ENCODE measurements around the gene PCDHA4.
A peak's percentile ranks its signal among the peaks of the same experiment; 100 is the strongest.
"Not testable (repeated sequence)": the region's sequence is repeated elsewhere in the genome, so short reads cannot be mapped to it uniquely, and the experiment has no call there.

Gene PCDHA4

GRCh38 chr5:140821375-140822280, 14.8 kb downstream of the PCDHA4 start, which contains the start of gene PCDHA5:
TSS of gene PCDHA5 (plus strand) at chr5:140821613.
- no peak for DNase-seq (ENCODE audit: low spot score)

GRCh38 chr5:140822281-140822629, 15.4 kb downstream of the PCDHA4 start:
- DNase-seq (ENCODE audit: low spot score): no peak

GRCh38 chr5:140822969-140823368, 16.1 kb downstream of the PCDHA4 start:
- not testable (repeated sequence) for DNase-seq (ENCODE audit: low spot score)

DNA sequence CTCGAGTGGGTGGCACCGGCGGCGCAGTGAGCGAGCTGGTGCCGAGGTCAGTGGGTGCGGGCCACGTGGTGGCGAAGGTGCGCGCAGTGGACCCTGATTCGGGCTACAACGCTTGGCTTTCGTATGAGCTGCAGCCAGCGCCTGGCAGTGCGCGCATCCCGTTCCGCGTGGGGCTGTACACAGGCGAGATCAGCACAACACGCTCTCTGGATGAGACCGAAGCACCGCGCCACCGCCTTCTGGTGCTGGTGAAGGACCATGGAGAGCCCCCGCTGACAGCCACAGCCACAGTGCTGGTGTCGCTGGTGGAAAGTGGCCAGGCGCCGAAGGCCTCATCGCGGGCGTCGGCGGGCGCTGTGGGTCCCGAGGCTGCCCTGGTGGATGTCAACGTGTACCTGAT, 16.6 kb downstream of the PCDHA4 start:
- DNase-seq (ENCODE audit: low spot score): no peak

DNA sequence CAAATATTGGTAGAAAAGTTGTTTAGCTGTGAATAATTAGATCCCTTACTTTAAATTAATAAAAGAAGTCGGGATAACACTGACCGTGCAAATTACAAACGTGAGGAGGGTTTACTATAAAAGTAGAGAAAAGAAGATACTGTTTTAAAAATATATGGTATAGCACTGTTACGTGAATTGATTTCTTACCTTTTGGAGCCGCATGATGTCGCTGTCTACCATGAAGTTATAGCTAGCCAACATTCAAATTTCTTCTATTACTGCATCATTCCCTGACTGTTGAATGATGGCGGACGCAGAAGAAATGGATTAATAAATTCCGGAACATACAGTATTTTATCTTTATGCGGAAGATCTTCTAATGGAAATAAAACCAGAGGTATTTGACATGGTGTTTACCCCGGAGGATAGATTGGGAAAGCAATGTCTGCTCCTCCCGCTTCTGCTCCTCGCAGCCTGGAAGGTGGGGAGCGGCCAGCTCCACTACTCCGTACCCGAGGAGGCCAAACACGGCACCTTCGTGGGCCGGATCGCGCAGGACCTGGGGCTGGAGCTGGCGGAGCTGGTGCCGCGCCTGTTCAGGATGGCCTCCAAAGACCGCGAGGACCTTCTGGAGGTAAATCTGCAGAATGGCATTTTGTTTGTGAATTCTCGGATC, 21.0 kb downstream of the PCDHA4 start, which contains the start of gene PCDHA6:
PCDHA6 (plus strand) TSS at position 257 of the 658 bp plus-strand sequence; CDS start at position 389, 132 bp downstream.
- no peak for DNase-seq (ENCODE audit: low spot score)

DNA sequence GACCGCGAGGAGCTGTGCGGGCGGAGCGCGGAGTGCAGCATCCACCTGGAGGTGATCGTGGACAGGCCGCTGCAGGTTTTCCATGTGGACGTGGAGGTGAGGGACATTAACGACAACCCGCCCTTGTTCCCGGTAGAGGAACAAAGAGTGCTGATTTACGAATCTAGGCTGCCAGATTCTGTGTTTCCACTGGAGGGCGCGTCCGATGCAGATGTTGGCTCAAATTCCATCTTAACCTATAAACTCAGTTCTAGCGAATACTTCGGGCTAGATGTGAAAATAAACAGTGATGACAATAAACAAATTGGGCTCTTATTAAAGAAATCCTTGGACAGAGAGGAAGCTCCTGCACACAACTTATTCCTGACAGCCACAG, 21.5 kb downstream of the PCDHA4 start:
- no peak for DNase-seq (ENCODE audit: low spot score)

- DNase-seq (ENCODE audit: low spot score): not testable (repeated sequence)
Observed at GRCh38 chr5:140829511-140830501, 22.9 kb downstream of the PCDHA4 start.

DNA sequence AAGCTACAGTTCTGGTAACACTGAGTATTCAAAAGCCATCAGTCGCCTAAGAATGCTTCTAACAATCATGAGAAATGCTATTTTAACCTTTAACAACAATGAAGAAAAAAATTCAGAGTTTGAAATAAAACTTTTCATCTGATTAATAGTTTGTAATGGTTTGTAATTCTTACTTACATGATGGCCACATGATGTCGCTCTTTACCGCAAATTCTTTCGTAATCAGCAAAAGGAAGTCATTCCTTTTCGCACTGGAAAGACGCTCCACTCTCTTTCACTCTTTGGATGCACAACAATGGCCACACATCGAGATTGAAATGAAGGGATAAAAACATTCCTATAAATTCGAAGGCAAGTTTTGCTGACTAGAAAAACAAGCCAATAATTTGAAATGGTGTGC, 27.1 kb downstream of the PCDHA4 start, which contains the start of gene PCDHA7:
PCDHA7 (plus strand) TSS at position 277 of the 400 bp plus-strand sequence; CDS start at position 392, 115 bp downstream.
- DNase-seq (ENCODE audit: low spot score): peak; percentile 23

GRCh38 chr5:140834439-140835008, 27.7 kb downstream of the PCDHA4 start:
- DNase-seq (ENCODE audit: low spot score): not testable (repeated sequence)

GRCh38 chr5:140835622-140836510, 29.0 kb downstream of the PCDHA4 start:
- no peak for DNase-seq (ENCODE audit: low spot score)

- DNase-seq (ENCODE audit: low spot score): no peak
Observed at GRCh38 chr5:140840978-140841962, 34.4 kb downstream of the PCDHA4 start, which contains the start of gene PCDHA8. TSS of gene PCDHA8 (plus strand) at chr5:140841187. CDS start at chr5:140841322, 135 bp downstream.

DNA sequence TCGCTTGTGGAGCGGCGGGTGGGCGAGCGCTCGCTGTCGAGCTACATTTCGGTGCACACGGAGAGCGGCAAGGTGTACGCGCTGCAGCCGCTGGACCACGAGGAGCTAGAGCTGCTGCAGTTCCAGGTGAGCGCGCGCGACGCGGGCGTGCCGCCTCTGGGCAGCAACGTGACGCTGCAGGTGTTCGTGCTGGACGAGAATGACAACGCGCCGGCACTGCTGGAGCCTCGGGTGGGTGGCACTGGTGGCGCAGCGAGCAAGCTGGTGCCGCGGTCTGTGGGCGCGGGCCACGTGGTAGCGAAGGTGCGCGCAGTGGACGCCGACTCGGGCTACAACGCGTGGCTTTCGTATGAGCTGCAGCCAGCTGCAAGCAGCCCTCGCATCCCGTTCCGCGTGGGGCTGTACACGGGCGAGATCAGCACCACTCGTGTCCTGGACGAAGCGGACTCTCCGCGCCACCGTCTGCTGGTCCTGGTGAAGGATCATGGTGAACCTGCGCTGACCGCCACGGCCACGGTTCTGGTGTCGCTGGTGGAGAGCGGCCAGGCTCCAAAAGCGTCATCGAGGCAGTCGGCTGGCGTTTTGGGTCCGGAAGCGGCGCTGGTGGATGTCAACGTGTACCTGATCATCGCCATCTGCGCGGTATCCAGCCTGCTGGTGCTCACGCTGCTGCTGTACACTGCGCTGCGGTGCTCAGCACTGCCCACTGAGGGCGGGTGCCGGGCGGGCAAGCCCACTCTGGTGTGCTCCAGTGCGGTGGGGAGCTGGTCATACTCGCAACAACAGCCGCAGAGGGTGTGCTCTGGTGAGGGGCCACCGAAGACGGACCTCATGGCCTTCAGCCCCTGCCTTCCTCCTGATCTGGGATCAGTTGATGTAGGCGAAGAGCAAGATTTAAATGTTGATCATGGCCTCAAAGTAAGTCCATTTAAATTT, 36.2 kb downstream of the PCDHA4 start:
- no peak for DNase-seq (ENCODE audit: low spot score)

GRCh38 chr5:140848139-140849102, 41.6 kb downstream of the PCDHA4 start, which contains the start of gene PCDHA9:
TSS of gene PCDHA9 (plus strand) at chr5:140848382. CDS start at chr5:140848496, 114 bp downstream.
- not testable (repeated sequence) for DNase-seq (ENCODE audit: low spot score)

DNA sequence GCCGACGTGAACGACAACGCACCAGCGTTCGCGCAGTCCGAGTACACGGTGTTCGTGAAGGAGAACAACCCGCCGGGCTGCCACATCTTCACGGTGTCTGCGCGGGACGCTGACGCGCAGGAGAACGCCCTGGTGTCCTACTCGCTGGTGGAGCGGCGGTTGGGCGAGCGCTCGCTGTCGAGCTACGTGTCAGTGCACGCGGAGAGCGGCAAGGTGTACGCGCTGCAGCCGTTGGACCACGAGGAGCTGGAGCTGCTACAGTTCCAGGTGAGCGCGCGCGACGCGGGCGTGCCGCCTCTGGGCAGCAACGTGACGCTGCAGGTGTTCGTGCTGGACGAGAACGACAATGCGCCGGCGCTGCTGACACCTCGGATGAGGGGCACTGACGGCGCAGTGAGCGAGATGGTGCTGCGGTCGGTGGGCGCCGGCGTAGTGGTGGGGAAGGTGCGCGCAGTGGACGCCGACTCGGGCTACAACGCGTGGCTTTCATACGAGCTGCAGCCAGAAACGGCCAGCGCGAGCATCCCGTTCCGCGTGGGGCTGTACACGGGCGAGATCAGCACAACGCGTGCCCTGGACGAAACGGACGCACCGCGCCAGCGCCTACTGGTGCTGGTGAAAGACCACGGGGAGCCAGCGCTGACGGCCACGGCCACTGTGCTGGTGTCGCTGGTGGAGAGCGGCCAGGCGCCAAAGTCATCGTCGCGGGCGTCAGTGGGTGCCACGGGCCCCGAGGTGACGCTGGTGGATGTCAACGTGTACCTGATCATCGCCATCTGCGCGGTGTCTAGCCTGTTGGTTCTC, 43.2 kb downstream of the PCDHA4 start:
- DNase-seq (ENCODE audit: low spot score): not testable (repeated sequence)

All from AG20443 (cell line).